Astrocyte (in vitro differentiated cells and primary cell): ENCODE data around the gene CBFA2T2. TPM values are rescaled to one million over a fixed set of nuclear protein-coding genes. Genes with fewer than 3 reads are reported as not detected.

Source experiments
- DNase-seq: peaks from one replicate; pipeline ENCODE4 v3.0.0-alpha.2; 2010; ENCODE audit warnings: low read depth
- FAIRE-seq: peaks from 2 replicates; lab custom pipeline; 2011; peaks lifted over from hg19 to GRCh38; lab: Jason Lieb, UNC
- H2AFZ ChIP-seq: 2 replicates; pipeline ENCODE4 v1.6.0; 2012; ENCODE audit warnings: low read depth, low read length, inconsistent platforms
- H3K27ac ChIP-seq: 2 replicates; pipeline ENCODE4 v1.5.1; 2011; ENCODE audit warnings: low read depth, low read length, inconsistent platforms
- H3K27me3 ChIP-seq: 2 replicates; pipeline ENCODE4 v1.6.0; 2011; ENCODE audit warnings: low read length, inconsistent platforms; ENCODE audit not compliant: insufficient read depth
- H3K36me3 ChIP-seq: 2 replicates; pipeline ENCODE4 v1.5.1; 2011; ENCODE audit warnings: low read length, inconsistent platforms; ENCODE audit not compliant: insufficient read depth
- H3K4me1 ChIP-seq: 2 replicates; pipeline ENCODE4 v1.5.1; 2011; ENCODE audit warnings: low read length, inconsistent platforms; ENCODE audit not compliant: insufficient read depth
- H3K4me2 ChIP-seq: 2 replicates; pipeline ENCODE4 v1.6.0; 2012; ENCODE audit warnings: low read length, inconsistent platforms
- H3K4me3 ChIP-seq: 2 replicates; pipeline ENCODE4 v1.5.1; 2011; ENCODE audit warnings: low read depth, mild to moderate bottlenecking, low read length, inconsistent platforms; ENCODE audit not compliant: insufficient read depth
- H3K79me2 ChIP-seq: 2 replicates; pipeline ENCODE4 v1.6.0; 2012; ENCODE audit warnings: mild to moderate bottlenecking, low read length, inconsistent platforms; ENCODE audit not compliant: insufficient read depth
- H3K9ac ChIP-seq: 2 replicates; pipeline ENCODE4 v1.6.0; 2012; ENCODE audit warnings: mild to moderate bottlenecking, low read length, inconsistent platforms
- H3K9me3 ChIP-seq: 2 replicates; pipeline ENCODE4 v1.5.1; 2012; ENCODE audit warnings: low read depth, mild to moderate bottlenecking, low read length, inconsistent platforms; ENCODE audit not compliant: insufficient read depth
- H4K20me1 ChIP-seq: 2 replicates; pipeline ENCODE4 v1.6.0; 2012; ENCODE audit warnings: low read length, inconsistent platforms; ENCODE audit not compliant: insufficient read depth
- H3K27ac Mint-ChIP-seq: one replicate; pipeline ENCODE4 v1.8.0; 2021; ENCODE audit warnings: mild to moderate bottlenecking, mixed read lengths; ENCODE audit not compliant: unreplicated experiment
- H3K27me3 Mint-ChIP-seq: one replicate; pipeline ENCODE4 v1.8.0; 2021; ENCODE audit warnings: low read depth, mixed read lengths; ENCODE audit not compliant: unreplicated experiment
- H3K36me3 Mint-ChIP-seq: one replicate; pipeline ENCODE4 v1.8.0; 2021; ENCODE audit warnings: low read depth, mixed read lengths; ENCODE audit not compliant: unreplicated experiment
- H3K4me1 Mint-ChIP-seq: one replicate; pipeline ENCODE4 v1.8.0; 2021; ENCODE audit warnings: low read depth, mixed read lengths; ENCODE audit not compliant: unreplicated experiment
- H3K4me3 Mint-ChIP-seq: one replicate; pipeline ENCODE4 v1.8.0; 2021; ENCODE audit warnings: mild to moderate bottlenecking, moderate library complexity, mixed read lengths; ENCODE audit not compliant: unreplicated experiment
- H3K9me3 Mint-ChIP-seq: one replicate; pipeline ENCODE4 v1.8.0; 2021; ENCODE audit warnings: mild to moderate bottlenecking, mixed read lengths; ENCODE audit not compliant: unreplicated experiment
- EZH2 ChIP-seq: IDR thresholded peaks from 2 replicates; pipeline ENCODE4 v1.6.1; 2012; ENCODE audit warnings: mild to moderate bottlenecking, low read length, inconsistent platforms; ENCODE audit not compliant: insufficient read depth
- total RNA-seq: library from RNA; stranded (reverse); gene quantifications from 2 replicates; pipeline ENCODE4 v1.2.1, GENCODE V29; 2021
- TF ChIP-seq, protein P1 (sequence below): IDR thresholded peaks from 2 replicates; pipeline ENCODE4 v1.5.1; 2011; ENCODE audit warnings: low read depth, mild to moderate bottlenecking, inconsistent platforms, low read length, moderate library complexity; ENCODE audit not compliant: insufficient read depth

CBFA2T2 gene
- total RNA-seq, 1 donor from 2014 or later, result 14.6 TPM

DNA sequence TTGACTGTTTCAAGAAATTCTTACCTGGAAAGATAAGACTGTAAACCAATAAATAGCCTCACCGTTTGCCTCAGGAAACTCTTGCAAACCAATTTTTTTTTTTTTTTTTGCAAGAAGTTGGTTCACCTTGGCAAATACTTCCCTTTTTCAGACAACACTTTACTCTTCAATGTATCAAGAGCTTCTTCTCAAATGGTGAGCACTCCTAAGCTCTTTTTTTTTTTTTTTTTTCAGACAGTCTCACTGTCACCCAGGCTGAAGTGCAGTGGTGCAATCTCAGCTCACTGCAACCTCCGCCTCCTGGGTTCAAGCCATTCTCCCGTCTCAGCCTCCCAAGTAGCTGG is 23.6 kb upstream of the CBFA2T2 start:
- Mint-ChIP-seq H3K9me3 (no peaks in the 10 kb centered on the region), H3K4me1 (peaks cover 2% of the 10 kb centered on the region), H3K27me3 (peaks cover 15% of the 10 kb centered on the region), H3K36me3 (no peaks in the 10 kb centered on the region), H3K27ac (no peak overlapping the region), H3K4me3 (no peak overlapping the region)
- H4K20me1 ChIP-seq, result no peaks in the 10 kb centered on the region
- no peaks in the 10 kb centered on the region for H3K79me2 ChIP-seq
- no peaks in the 10 kb centered on the region for H3K4me1 ChIP-seq
- H3K27ac ChIP-seq, result no peak overlapping the region
- H3K4me2 ChIP-seq, result no peak overlapping the region
- no peaks in the 10 kb centered on the region for H3K36me3 ChIP-seq
- no peak for TF ChIP-seq EZH2
- TF ChIP-seq, protein P1, sequence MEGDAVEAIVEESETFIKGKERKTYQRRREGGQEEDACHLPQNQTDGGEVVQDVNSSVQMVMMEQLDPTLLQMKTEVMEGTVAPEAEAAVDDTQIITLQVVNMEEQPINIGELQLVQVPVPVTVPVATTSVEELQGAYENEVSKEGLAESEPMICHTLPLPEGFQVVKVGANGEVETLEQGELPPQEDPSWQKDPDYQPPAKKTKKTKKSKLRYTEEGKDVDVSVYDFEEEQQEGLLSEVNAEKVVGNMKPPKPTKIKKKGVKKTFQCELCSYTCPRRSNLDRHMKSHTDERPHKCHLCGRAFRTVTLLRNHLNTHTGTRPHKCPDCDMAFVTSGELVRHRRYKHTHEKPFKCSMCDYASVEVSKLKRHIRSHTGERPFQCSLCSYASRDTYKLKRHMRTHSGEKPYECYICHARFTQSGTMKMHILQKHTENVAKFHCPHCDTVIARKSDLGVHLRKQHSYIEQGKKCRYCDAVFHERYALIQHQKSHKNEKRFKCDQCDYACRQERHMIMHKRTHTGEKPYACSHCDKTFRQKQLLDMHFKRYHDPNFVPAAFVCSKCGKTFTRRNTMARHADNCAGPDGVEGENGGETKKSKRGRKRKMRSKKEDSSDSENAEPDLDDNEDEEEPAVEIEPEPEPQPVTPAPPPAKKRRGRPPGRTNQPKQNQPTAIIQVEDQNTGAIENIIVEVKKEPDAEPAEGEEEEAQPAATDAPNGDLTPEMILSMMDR, result no peak
- FAIRE-seq, result no peak
- H3K4me3 ChIP-seq, result no peak overlapping the region
- peaks cover 4% of the 10 kb centered on the region for H3K27me3 ChIP-seq
- H3K9me3 ChIP-seq, result no peaks in the 10 kb centered on the region
- no peak overlapping the region for H2AFZ ChIP-seq
- DNase-seq, result no peak
- H3K9ac ChIP-seq, result no peak overlapping the region

DNA sequence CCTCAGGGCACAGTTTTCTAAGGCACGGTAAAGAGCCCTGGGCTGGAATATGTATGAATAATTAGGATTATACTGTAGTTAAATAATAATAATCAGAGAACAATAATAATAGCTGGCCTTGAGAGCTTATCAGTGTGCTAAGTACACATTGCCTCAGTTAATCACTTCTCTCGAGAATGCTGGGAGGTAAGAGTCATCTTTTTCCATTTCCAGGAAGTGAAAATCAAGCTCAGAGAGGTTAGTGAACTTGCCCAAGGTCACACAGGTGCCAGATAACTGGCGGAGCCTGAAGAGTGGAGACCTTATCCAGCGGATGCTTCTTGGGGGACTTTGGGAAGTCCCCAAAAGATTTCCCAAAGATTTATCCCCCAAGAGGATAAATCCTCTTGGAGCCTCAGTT is 19.4 kb upstream of the CBFA2T2 start:
- TF ChIP-seq EZH2, result no peak
- TF ChIP-seq, protein P1, result no peak
- Histone ChIP-seq H3K9me3 (no peaks in the 10 kb centered on the region), H4K20me1 (no peaks in the 10 kb centered on the region), H3K27me3 (peaks cover 21% of the 10 kb centered on the region), H3K36me3 (no peaks in the 10 kb centered on the region), H3K4me3 (no peak overlapping the region), H3K79me2 (no peaks in the 10 kb centered on the region), H3K4me2 (no peak overlapping the region), H2AFZ (no peak overlapping the region), H3K27ac (no peak overlapping the region), H3K4me1 (no peaks in the 10 kb centered on the region), H3K9ac (no peak overlapping the region)
- no peak overlapping the region for H3K27ac Mint-ChIP-seq
- DNase-seq (no peak), FAIRE-seq (no peak)
- H3K27me3 Mint-ChIP-seq, result peaks cover 14% of the 10 kb centered on the region
- no peaks in the 10 kb centered on the region for H3K9me3 Mint-ChIP-seq
- no peak overlapping the region for H3K4me3 Mint-ChIP-seq
- H3K4me1 Mint-ChIP-seq, result no peaks in the 10 kb centered on the region
- H3K36me3 Mint-ChIP-seq, result no peaks in the 10 kb centered on the region

DNA sequence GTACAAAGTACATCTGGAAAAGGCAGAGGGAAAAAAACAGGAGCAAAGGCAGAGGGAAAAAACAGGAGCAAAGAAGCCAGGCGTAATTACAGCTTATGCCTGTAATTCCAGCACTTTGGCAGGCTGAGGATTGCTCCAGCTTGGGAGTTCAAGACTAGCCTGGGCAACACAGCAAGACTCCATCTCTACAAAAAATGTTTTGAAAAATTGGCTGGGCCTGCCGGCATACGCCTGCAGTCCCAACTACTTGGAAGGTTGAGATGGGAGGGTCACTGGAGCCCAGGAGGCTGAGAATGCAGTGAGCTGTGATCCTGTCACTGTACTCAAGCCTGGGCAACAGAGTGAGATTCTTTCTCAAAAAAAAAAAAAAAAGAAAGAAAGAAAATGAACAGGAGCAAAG is 19.0 kb upstream of the CBFA2T2 start:
- H3K36me3 Mint-ChIP-seq, result no peaks in the 10 kb centered on the region
- no peak overlapping the region for H3K4me3 Mint-ChIP-seq
- no peak for DNase-seq
- no peak overlapping the region for H3K27ac ChIP-seq
- H3K79me2 ChIP-seq, result no peaks in the 10 kb centered on the region
- no peak overlapping the region for H3K4me3 ChIP-seq
- H3K36me3 ChIP-seq, result no peaks in the 10 kb centered on the region
- no peaks in the 10 kb centered on the region for H4K20me1 ChIP-seq
- peaks cover 14% of the 10 kb centered on the region for H3K27me3 Mint-ChIP-seq
- TF ChIP-seq, protein P1, result no peak
- TF ChIP-seq EZH2, result no peak
- H2AFZ ChIP-seq, result no peak overlapping the region
- H3K4me2 ChIP-seq, result no peak overlapping the region
- no peaks in the 10 kb centered on the region for H3K4me1 Mint-ChIP-seq
- no peaks in the 10 kb centered on the region for H3K9me3 ChIP-seq
- no peak for FAIRE-seq
- H3K9ac ChIP-seq, result no peak overlapping the region
- H3K4me1 ChIP-seq, result no peaks in the 10 kb centered on the region
- peaks cover 22% of the 10 kb centered on the region for H3K27me3 ChIP-seq
- no peak overlapping the region for H3K27ac Mint-ChIP-seq
- H3K9me3 Mint-ChIP-seq, result no peaks in the 10 kb centered on the region
